NCI-H2227 treated with DMSO at 0.1 percent for 48 hours (cell line): Measurements from ENCODE around the gene PMS2.
"Not testable (repeated sequence)": the region's sequence is repeated elsewhere in the genome, so short reads cannot be mapped to it uniquely, and the experiment has no call there.

ENCODE experiments used
- DNase-seq: peaks from one replicate; lab custom pipeline; 2025; lab: John Stamatoyannopoulos, UW

PMS2 gene

DNA sequence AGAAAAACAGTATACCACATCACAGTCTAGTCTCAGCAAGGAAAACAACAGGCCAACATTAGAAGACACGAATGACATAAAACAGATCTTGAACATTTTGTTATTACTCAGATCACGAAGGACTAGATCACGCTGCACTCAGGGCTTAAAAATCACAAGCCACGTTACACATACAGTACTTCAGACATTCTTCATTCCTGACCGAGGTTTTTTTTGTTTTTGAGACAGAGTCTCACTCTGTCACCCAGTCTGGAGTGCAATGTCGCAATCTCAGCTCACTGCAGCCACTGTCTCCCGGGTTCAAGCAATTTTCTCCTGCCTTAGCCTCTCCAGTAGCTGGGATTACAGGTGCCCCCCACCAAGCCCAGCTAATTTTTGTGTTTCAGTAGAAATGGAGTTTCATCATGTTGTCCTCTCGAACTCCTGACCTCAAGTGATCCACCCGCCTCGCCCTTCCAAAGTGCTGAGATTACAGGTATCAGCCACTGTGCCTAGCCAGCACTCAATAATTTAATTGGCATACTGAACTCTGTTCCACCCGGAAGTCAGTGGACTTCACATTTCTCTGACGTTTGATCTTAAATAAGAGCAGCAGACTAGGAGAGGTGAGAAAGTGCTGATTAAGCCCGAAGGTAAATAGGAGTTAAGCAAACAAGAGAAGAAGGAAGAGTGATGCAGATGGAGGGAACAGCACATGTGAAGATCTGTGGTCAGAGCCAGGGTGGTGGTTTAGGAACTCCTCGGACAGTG is 3.7 kb upstream of the PMS2 start:
- DNase-seq: no peak

DNA sequence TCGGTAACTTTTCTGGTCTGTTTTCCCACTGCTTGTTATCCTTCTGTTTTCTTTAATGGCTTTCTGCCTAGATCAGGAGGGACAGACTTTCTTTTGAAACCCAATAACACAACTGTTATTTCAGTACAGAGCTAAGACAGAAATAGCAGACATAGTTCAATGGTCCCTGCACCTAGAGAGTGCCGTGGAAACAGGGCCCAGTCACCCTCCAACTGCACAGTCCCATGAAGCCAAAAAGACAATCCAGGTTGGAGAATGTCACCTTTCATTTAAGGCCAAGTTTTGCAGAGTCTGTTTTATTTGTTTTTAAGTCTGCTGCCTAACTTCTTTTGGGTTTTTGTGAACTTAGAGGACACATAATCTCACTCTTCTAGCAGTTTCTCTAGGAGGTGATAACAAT is 2.7 kb upstream of the PMS2 start:
- no peak for DNase-seq

DNA sequence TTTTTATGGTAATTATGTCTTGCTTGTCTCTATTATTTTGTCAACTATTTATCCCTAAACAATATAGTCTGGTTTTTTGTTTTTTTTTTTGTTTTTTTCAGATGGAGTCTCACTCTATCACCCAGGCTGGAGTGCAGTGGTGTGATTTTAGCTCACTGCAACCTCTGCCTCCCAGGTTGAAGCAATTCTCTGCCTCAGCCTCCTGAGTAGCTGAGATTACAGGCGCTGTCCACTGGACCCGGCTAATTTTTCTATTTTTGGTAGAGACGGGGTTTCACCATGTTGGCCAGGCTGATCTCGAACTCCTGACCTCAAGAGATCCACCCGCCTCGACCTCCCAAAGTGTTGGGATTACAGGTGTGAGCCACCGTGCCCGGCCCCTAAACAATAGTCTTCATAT is 1.5 kb upstream of the PMS2 start:
- DNase-seq: not testable (repeated sequence)

DNA sequence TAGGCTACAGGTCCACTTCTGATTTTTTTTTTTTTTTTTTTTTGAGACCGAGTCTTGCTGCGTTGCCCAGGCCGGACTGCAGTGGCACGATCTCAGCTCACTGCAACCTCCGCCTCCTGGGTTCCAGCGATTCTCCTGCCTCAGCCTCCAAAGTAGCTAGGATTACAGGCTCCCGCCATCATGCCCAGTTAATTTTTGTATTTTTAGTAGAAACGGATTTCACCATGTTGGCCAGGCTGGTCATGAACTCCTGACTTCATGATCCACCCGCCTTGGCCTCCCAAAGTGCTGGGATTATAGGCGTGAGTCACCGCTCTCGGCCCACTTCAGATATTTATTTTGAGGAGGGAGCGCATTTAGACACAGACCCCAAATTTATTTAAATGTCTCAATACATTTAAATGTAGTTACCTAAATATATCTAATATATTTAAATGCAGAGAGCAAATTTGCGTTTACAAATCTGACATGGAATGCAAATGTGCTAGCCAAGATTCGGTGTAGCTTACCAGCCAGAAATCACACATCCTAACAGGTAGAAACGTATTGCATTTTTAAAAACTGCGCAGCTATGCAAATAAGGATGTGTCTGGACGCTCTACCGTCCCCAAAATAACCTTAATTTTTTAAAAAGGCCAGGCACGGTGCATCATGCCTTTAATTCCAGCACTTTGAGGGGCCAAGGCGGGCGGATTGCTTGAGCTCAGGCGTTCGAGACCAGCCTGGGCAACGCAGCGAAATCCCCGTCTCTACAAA is 836 bp downstream of the PMS2 start:
- not testable (repeated sequence) for DNase-seq

DNA sequence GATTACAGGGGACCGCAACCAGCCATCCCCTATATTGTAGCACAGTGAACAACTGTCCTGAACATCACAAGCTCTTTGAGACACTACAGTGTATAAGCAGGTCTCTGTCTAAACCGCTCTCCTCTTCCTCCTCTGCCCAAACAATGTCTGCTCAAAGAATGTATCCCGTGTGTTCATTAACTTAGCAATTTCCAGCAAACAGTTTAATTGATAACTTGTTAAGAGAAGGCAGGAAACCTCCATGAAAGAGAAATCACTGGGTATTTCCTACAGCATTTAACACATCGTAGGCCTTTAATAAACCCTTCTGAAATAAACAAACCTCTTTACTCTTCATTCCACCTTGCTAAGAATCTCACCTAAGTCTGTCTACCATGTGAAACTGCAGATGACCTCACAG is 1.5 kb downstream of the PMS2 start:
- DNase-seq: no peak

DNA sequence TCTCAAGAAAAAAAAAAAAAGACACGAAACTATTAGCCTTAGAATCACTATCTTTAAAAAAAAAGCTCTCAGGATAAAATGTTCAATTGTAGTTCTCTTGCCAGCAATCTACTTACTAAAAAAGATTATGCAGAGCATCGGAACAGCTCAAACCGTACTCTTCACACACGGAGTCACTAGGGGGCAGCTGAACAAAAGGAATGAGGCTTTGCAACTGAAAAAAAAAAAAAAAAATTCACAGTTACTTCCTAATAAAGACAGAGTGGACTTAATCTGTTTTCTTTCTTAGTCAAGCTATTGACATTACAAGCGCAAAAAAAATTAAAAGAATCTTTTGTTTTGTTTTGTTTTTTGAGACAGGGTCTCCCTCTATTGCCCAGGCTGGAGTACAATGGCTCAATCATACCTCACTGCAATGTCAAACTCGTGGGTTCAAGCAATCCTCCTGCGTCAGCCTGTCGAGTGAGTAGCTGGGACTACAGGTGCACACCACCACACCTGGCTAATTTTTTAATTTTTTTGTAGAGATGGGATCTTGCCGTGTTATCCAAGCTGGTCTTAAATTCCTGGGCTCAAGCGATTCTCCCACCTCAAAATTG is 11.5 kb downstream of the PMS2 start:
- DNase-seq: peak; percentile 43

DNA sequence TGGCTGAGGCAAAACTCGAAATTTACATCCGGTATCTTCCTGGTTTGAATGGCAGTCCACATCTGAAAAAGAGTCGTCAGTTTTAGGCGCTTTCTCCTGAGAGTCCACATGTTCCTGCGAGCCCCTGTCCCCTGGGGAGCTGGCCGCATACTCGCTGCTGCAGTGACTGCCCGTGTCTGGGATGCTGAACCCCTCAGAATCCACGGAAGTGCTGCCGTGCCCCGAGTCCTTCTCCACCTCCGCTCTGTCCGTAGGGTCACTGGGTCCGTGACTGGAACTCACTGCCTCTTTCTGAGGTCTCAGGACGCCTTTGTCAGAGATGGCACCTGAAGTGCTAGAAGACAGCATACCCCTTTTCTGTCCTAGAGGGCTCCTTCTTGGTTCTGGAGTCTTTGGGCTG is 21.8 kb downstream of the PMS2 start:
- not testable (repeated sequence) for DNase-seq

DNA sequence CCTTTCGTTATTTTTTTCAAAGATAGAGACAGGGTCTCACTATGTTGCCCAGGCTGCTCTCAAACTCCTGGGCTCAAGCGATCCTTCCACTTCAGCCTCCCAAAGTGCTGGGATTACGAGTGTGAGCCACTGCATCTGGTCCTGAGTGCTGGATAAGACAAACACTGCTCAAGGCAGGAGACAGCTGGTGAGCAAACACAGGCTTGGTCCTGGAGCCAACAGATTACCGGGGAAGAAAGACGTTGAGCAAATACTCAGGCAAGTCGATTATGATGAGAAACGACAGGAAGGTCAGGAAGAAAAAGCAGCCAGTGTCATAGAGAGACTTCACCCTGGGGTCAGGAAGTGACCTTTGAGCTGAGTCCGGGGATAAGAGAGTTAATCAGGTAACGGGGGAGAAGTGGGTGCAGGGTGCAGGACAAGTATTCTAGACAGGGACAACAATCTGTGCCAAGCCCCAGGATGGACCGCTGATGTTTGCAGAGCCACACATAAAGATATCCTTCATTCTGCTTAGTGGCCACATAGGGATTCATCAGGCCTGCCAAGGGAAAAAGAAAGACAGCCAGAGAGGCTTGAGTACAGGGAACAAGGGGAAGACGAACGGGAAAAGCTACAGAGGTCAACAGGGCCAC is 29.1 kb downstream of the PMS2 start:
- DNase-seq: not testable (repeated sequence)

DNA sequence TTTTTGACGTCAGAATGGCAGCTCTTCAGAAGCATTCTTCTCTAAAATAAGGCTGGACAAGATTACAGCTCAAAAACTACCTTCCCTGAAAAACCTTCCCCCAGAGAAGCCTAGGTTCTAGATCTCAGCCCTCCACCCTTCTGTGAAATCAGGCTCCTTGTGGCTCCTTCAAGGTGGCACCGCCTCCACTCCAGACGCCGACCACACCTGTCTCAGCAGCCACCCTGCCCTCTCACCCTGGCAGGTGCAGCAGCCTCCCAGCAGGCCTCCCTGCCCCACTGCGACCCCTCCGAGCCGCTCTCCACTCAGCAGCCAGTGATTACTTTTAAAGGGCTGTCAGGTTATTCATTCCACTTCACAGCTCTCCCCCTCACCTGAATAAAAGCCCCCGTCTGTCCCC is 35.3 kb downstream of the PMS2 start:
- not testable (repeated sequence) for DNase-seq

DNA sequence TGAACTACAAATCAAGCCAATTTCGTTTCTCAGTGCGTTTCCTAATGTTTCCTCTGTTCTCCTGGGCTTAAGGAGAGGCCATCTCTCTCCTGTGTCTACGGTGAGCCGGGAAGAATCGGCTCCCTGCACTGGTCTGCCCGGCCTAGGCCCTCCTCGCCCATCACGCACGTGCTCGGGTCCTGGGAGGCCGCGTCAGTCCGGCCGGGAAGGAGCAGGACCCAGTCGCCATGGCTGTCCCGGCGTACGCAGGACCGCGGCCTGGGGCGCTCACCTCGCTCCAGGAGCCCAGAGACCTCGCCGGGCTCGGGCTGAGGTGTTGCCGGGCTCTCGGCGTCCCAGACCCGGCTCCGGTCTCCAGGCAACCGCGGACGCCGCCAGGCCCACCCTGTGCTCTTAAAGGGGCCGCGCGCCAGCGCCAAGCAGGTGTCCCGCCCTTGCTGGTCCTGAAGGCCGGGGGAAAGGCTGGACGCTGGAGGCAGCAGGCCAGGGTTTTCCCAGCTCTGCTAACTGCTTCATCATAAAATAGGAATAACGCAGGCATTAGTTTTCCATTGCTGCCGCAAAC is 38.4 kb downstream of the PMS2 start, which contains the start of gene RSPH10B:
TSS of gene RSPH10B (minus strand) at position 343 of the 565 bp plus-strand sequence. CDS start 3,573 bp downstream, outside the sequence.
- not testable (repeated sequence) for DNase-seq

DNA sequence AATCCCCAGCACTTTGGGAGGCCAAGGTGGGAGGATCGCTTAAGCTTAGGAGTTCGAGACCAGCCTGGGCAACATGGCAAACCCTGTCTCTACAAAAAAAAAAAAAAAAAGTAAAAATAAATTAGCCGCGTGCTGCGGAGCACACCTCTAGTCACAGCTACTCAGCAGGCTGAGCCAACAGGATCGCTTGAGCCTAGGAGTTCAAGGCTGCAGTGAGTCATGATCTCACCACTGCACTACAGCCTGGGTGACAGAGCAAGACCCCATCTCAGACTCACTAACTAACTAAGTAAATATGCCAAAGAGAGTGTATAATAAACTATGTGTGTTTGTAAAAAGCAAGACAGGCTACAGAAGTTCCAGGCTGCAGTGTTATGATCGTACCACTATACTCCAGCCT is 45.0 kb downstream of the PMS2 start:
- DNase-seq: not testable (repeated sequence)

DNA sequence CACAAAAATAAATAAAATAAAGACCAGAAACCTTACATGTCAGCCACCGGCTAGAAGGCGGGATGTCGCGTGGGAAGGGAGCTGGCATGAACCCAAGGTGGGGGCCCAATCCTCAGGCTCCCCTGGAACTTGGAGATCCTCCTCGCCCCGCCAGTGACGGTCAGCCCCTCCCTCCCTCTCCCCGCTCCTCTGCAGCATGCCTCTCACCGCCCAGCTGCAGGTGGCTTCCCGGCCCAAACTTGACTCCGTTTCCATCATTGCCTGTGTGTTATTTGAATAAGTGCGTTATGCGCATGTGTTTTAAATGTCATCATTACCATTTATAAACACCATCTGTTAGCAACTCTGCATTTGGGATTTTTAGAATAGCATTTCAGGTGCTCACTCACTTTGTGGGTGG is 45.6 kb downstream of the PMS2 start:
- not testable (repeated sequence) for DNase-seq

DNA sequence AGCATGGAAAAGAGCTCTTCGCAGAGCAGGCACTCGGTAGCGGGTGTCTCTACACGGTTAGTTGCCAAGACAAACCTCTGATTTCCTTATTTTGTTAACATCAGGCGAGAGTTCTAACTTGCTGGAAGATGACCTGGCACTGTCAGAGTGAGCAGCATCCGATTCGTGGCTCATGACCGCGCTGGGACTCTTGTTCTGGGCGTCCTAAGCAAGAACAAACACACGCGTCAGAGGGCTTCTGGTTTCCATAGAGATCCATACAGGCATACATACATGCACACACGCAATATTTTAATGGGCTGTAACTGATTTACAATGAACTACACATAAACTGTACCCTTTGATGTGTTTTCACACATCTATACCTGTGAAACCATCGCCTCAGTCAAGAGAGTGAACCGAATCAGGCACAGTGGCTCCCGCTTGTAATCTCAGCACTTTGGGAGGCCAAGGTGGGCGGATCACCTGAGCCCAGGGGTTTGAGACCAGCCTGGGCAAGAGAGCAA is 73.9 kb downstream of the PMS2 start:
- DNase-seq: not testable (repeated sequence)

DNA sequence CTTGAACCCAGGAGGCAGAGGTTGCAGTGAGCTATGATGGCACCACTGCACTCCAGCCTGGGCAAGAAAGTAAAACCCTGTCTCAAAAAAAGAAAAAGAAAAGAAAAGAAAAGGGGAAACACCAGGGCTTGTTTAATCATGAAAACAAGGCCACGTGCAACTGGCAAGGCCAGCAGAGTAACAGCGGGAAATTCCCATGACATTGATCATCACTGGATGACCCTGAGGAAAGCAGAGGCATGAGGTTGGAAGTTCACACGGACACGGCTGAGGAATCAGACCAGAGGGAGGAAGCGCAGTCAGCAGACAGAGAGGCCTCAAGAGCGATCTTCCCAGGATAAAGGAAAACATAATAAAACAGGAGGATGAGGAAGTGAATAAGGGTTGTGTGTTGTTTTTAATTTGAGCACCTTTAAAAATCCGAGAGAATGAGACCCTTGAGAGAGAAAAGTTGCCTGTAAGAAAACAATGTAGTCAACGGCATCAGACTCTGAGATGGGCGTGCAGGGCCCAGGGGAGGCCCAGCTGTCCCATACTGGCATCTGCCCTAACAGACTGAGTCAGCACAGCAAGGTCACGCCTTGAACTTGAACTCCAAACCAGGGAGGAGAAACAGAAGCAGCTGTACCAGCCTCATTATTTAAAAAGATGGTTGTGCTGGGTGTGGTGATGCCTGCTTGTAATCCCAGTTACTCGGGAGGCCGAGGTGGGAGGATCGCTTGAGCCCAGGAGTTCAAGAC is 76.8 kb downstream of the PMS2 start:
- not testable (repeated sequence) for DNase-seq

DNA sequence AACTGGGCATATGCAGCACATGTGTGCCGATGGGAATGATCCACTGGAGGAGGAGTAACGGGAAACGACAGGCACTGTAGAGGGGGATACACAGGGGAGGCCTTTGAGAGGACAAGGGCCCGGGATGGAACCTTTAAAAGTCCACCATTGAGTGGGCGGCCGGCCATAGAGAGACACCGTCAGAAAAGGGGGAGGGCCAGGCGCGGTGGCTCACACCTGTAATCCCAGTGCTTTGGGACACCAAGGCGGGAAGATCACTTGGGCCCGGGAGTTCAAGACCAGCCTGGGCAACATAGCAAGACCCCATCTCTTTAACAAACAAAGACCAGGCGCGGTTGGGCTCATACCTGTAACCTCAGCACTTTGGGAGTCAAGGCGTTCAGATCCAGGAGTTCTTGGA is 77.6 kb downstream of the PMS2 start:
- DNase-seq: not testable (repeated sequence)

DNA sequence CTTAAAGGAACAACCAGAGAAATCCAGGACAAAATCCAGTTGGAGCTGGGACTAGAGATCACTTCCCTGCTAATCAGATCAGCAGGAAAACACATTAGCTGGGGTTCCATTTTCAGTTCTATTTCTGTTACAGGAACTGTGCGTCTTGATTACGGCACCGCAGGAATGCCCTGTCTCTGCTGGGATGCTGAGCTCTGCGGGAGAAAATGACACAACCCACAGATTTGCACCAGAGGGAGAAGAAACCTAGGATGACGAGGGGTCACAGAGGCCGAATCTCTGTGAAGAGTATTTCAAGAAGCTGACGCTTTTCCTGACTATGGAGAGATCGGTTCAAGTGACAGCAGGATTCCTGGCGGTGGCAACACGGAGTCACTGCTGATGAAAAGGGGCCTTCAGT is 78.6 kb downstream of the PMS2 start:
- DNase-seq: not testable (repeated sequence)

DNA sequence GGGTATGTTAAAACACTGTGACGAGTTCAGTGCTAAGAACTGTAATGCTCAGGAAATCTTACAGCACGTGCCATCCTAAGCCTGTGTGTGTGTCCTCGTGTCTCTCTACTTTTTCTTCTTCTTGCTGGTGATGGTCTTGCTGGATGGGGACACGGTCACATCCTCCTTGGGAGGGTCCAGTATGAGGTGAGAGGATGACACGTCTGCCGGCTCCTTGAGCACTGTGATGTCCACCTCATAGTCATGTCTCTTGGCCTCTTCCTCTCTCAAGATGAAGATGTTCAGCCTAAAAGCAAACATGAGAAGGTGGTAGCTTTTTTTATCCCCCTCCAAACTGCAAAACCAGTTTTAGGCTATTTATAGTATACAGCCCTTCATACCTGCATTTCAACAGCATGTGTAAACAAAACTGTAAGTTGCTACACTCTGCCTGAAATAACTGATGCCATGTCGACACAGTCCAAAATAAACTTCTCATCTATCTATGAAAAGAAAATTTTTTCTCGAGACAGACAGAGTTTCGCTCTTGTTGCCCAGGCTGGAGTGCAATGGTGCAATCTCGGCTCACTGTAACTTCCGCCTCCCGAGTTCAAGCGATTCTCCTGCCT is 82.5 kb downstream of the PMS2 start:
- not testable (repeated sequence) for DNase-seq

DNA sequence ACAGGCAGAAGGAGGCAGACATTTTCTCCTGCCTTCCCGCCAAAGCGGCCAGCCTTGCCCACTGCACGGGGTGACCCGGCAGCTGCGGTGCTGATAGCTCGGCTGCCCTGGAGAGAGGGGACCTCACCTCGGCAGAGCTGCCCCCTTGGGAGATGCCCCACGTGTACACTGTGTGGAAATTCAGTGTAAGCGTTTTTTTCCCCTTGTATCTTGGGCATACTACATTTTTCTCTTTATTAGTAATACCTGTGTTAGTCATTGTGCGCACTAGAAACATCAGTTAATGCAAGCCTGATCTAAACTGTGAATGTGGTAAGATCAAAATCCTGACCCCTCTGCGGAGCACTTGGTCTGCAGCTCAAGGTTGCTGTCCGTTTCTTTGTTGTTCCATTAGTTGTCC is 84.2 kb downstream of the PMS2 start:
- DNase-seq: not testable (repeated sequence)

DNA sequence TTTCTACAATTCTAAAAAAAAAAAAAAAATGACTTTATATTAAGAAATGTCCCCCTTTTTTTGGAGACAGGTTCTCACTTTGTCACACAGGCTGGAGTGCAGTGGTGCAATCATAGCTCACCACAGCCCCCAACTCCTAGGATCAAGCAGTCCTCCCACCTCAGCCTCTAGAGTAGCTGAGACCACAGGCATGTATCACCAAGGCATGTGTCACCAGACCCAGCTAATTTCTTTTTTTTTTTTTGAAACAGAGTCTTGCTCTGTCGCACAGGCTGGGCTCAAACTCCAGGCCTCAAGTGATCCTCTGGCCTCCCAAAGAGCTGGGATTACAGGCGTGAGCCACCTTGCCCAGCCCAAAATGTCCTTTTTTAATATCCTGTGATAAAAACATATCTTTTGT is 84.7 kb downstream of the PMS2 start:
- not testable (repeated sequence) for DNase-seq
